NCI-H82 treated with DMSO at 0.1 percent for 48 hours (cell line): Measurements from ENCODE around the gene SLC26A9.

Source experiments
- DNase-seq: peaks from one replicate; lab custom pipeline; 2025; ENCODE audit not compliant: unreplicated experiment; lab: John Stamatoyannopoulos, UW

The SLC26A9 gene

DNA sequence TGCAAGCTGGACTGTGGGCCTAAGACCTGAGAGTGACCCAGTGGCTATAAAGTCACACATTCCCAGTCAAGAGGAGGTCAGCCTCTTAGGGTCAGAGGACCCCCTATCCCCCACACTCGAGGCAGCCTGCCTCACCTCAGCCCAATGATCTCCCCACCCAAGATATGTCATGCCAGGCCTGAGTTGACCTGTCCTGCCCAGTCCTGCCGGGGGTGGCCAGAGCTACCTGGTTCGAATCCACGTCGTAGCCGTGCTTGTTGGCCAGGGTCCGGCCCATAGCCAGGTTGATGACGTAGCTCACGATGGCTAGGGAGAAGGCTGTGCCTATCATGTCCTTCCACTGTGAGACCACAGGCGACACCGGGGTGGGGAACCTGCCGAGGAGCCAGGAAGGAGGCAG, 15.6 kb downstream of the SLC26A9 start:
- DNase-seq = no peak

DNA sequence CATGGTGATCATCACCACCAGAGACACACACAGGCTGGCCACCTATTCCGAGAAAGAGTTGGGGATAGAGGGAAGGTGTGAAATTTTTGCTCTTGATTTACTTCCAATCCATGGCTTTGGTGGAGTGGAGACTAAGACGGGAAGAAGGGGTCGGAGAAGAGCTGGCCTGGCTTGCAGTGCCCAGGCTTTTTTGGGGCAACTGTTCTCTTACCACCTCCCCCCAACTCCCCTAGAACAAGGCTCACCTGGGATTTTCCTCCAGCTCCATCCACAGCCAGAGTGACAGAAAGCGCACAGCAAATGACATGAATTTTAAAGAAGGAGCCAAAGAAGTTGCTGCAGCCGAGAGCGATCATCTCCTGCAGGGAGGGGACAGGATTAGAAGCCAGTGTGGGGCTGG, 16.0 kb downstream of the SLC26A9 start:
- DNase-seq = no peak

DNA sequence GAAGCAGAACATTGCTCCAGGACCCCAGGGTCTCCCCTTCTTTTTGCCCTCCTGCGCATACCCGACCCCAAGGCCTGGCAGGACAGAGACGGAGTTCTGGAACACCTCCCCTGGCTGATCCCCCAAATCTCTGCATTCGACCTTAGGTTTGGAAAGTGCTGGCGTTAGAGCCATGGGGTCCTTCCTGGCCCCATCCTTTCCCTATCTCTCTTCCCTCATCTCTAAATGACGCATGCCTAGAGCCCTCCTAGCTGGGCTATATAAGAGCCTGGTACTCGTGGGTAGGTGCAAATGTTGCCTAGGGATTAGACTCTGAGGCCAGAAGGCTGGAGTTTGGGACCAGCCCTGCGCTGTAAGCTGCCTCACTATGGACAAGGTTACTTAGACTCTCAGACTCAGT, 16.6 kb downstream of the SLC26A9 start:
- DNase-seq = no peak

DNA sequence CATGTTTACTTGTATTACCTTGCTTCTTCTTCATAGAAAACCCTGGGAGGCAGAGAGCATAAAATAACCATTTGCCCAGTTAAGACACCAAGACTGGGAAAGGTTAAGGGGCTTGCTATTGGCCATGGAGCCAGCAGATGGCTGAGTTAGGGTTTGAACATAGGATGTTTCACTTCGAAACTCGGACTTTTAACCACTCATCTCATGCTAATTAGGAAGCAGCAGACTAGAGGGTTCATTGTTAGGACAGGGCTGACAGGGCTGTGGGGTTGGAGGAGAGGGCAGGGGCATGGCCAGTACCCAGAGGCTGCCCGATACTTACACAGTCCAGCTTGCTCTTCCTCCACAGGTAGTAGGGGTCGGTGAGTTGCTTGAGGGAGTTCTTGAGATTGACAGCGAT, 17.0 kb downstream of the SLC26A9 start:
- DNase-seq = no peak

DNA sequence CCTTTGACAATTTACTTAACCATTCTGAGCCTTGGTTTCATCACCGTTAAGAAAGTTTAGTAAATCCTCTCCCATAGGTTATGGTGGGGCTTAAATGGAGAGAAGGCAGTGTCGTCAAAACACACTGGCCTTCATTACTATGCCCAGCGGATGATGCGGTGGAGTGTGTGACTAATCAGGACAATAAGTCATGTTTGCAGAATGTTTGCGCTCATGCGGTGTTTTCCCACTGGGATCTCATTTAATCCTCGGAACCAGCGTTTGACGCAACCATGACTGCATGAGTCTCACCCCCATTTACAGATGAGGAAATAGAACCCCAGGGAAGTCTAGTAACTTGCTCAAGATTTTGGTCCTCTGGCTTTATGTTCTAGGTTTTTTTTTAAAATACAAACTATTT, 17.5 kb downstream of the SLC26A9 start:
- DNase-seq = no peak

DNA sequence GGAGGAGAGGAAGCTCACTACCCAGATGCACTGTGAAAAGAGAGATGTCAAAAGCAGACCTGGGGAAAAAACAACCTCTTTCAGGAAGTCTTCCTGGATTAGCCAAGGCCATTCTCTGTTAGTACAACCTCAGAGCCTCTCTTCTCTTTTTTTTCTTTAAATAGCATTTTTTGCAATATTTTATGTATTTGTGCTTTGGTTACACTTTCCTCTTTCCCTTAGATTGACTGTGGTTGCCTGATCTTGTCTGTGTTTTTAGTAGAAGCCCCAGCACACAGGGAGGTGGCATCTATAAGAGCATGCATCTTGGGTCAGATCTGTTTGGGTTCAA, 18.8 kb downstream of the SLC26A9 start:
- no peak for DNase-seq

DNA sequence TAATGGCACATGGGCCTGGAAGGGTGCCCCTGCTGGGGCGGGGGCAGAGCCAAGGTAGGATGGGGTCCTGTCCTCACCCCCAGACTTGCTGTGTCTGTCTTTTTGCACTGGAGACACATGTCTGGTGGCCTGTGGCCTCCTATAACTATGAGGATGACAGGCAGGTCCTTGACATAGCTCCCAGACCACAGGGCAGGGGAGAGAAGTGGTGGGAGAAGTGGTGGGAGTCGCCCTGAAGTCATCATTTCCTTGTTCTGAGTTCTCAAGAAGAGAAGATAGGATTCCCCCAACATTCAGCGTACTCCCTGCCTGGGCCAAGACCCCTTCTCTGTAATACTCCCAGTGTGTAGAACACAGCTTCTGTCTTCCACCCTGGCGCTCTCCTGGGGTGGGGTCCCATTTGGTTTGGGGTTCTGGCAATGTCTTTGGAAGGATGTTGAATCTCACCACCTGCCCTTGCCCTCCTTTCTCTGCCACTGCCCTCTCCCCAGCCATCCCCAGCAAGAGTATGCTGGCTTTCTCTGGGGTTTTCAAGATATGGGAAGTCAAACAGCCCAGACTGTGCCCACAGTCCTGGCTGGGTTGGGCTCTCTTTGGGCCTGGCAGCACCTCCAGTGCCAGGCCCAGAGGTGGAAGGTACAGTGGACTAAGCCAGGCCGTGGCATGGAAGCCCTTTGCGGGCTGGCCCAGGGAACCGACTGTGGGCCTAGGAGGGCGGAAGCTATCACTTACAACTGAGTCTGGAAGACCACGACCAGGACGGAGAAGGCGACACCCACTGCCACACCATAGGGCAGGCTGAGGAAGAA, 19.4 kb downstream of the SLC26A9 start:
- DNase-seq = no peak

DNA sequence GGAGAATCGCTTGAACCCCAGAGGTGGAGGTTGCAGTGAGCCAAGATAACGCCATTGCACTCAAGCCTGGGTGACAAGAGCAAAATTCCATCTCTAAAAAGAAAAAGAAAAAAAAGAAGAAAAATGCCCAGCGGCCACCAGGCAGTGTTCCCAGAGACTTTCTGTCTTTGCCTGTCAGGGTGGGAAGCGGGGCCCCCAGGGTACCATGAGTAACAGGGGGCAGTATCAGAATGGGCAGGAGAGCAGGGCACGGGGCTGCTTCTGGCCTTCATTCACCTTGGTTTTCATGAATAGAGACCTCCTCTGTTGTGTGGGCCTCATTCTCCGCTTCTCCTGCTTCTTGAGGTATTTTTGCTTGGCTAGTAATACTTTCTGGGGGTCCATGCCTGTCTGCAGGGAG, 20.4 kb downstream of the SLC26A9 start:
- no peak for DNase-seq

DNA sequence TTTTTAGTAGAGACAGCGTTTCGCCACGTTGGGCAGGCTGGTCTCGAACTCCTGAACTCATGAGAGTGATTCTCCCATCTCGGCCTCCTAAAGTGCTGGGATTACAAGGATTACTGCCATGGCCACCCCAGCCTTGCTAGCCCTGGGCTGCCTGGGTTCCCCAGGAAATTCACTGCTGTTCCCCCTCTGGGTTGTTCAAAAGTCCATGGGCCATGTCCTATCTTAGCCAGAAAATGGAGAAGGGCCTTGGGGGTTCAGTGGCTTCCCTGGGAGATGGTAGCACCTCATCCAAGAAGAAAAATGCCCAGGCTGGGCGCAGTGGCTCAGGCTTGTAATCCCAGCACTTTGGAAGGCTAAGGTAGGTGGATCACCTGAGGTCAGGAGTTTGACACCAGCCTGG, 20.9 kb downstream of the SLC26A9 start:
- no peak for DNase-seq

DNA sequence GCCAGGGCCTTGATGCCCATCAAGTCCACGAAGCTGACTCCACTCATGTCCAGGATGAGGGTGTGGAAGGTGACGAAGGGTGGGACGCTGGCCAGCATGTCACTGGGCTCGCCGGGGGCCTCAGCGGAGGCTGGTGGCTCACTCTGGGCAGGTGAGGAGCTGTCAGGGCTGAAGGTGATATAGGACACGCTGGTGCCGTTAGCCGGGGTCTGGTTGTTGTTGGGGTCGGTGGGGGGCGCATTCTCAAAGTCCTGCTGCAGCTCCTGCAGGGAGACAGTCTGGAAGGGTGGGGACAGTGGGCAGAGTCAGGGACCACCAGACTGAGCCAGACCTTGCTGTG, 21.7 kb downstream of the SLC26A9 start:
- DNase-seq = no peak

DNA sequence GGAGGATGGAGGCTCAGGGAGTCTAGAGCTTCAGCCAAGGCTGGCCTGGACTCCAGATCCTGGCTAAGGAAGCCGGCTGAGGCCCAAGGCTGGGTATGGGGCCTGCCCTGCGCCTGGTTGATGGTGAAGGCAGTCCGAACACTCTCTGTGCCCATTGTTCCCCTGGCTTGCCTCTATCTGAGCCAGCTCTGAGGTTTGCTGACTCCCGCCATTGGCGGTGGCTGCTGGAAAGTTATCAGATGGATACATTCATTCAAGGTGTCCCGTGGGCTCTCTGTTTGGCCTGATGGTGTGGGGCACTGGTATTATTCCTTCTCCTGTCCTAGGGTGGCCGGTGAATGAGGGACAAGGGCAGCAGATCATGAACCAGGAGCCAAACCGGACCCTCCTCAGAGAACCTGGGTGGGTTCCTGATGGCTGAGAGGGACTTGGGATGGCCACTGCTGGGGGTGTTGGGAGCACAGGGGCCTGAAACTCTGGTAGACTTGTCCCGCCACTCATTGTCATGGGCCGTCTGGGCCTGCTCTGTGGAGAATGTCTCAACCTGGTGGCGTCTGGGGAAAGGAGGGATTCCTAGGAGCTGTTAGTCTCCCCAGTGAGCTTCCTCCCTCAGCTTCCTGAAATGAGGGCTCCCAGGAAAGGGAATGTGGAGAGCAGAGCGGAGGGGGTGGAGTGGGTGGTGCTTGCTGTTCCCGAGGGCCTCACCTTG, 22.2 kb downstream of the SLC26A9 start:
- DNase-seq = no peak

DNA sequence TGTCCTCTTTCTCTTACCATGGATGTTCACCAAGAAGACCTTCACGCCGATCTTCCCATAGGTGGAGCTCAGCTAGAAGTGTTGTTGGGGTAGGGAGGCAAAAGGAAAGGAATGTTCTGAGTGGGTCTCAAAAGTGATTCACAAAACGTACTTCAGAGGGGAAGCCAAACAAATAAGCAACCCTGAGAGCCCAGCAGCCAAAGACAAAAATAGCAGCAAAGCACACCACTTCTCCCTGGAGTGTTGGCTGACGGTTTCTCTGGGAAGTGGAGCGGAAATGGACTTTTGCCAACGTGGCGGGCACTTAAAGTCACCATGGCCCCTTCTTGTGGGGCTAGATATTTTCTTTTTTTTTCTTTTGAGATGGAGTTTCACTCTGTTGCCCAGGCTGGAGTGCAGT, 23.1 kb downstream of the SLC26A9 start:
- no peak for DNase-seq

DNA sequence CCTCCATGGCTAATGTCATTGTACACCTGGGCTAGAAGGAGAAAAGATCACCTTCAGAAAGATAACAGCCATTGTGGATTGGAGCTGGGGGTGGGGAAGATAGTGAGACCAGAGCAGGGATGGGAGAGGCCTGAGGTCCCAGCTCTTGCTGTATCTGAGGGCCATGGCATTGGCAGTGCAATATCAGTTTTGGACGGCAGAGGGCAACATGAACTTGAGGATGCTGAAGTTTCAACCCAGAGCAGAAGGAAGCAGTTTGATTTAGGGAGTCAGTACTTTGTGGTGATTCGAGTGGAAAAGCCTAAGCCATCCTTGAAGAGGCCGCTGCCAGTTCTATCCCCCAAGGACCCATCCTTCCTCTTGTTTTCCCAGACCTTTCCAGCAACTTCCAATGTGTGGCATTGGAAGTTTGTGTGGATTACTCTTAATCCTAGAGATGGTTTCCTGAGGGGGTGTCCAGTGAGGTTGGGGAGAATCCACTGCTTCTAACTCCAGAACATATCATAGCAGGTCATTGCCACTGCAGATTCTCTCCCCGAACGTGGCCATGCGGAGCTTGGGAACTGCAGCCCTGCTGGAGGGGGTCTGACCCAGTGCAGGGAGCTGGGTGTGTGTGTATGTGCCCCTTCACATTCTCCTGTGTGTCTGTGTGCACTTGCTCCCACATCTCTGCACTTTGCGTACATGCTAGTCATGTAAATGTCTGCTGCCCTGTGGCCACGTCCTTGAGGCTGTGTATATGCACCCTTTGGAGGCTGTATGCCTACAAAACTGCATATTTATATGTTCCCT, 24.1 kb downstream of the SLC26A9 start:
- peak; percentile 80 for DNase-seq

DNA sequence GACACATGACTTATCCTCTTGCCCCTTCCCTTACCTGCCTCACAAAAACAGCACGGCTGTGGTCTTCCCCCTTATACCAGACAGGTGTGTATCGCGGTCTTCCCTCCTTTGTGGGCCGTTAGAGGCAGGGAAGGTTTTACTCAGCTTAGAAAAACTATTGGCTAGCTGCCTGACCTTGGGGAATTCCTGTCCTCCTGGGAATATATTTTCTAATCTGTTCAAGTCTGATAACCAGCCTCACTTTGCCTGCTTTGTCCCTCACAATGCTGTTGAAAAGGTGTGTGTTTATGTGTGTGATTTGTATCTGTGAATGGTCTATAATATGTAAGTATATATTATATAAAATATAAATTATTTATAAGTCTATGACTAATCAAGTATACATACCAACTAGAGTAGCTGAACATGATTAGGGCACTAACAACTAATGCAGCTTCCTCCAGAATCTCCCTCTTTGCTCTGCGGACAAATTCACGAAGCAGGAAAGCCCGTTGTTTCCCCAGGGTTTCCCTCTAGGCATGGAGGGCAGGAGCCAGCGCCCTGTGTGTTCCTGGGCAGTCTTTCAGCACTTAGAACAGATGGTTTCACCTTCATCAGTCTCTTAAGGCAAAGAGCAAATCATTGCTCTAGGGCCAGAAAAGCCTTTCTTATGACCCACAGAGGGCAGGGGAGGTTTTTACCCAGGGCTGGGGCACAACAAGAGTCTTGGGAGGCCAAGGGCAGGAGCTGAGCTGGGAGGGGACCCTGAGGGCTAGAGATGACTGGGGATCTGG, 25.6 kb downstream of the SLC26A9 start:
- no peak for DNase-seq

DNA sequence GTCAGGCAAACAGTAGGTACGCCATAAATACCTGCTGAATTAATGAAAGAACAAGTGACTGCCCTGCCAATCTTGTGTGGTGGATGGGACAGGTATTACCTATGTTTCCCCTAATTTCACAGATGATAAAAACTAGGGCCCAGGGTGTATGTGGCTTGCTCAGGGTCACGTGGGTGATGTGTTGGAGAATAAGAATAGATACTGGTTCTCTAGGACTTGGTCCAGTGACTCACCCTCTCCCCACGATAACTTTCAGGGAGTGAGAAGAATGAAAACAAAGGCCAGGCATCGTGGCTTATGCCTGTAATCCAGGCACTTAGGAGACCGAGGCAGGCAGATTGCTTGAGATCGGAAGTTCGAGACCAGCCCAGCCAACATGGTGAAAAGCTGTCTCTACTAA, 26.7 kb downstream of the SLC26A9 start:
- DNase-seq = no peak

DNA sequence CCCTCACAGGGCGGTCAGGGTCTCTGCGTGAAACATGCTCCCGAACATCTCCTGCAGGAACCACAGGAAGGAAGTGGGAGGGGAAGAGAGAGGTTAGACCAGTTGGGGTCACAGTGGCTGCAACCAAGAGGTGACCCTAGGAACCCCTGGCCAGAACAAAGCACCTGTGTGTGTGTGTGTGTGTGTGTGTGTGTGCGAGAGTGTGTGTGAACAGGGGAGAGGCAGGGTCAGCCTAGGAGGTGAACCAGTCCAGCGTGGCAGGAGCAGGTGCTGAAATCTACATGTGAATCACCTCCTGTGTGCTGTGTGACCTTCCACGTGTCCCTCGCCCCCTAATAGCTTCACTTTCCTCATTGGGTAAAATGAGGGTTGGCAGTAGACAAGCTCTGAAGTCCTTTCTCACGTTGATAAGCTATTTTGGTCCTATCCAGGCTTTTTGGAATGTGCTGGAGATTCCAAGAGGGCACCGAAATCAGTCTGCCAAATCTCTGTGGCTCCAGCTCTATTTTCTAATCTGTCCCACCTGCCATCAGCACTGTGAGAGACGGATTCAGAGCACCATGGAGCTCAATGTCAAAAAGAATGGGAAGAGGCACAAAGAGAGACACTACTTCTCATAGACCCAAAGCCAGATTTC, 27.8 kb downstream of the SLC26A9 start:
- DNase-seq = no peak

DNA sequence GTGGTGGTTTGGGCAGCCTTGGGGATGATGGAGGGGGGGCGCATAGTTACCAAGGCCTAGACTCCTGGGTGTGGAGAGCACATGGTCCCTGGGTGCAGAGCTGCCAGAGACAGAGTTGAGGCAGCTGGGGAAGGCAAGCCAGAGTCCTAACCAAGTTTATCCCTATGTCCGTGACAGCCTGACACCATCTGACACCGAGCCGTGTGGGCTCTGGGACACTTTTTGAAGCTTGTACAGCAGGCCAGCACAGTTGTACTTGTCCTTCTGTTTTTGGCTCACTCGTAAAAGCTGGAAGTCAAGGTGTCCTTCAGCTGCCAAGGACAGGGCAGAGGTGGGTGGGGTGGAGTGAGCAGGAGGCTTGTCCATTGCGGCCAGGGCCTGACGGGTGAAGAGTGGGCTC, 28.5 kb downstream of the SLC26A9 start:
- DNase-seq = no peak

DNA sequence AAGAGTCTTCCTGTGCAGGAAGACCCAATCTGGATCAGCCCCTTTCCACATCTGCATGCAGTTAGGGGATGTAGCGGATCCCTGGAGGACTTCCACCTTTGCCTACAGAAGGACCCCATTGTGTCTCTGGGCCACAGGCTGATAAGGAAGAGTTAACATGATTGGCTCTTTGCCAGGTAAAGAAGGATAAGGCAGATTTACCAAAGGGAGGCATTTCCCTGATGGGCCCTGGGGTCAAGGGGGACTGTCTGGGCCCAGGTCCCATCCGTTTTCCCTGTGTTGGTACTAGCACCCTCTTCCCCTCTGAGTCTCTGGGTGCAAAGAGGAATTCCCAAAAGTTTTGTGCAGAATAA, 29.1 kb downstream of the SLC26A9 start:
- DNase-seq = peak; percentile 41

DNA sequence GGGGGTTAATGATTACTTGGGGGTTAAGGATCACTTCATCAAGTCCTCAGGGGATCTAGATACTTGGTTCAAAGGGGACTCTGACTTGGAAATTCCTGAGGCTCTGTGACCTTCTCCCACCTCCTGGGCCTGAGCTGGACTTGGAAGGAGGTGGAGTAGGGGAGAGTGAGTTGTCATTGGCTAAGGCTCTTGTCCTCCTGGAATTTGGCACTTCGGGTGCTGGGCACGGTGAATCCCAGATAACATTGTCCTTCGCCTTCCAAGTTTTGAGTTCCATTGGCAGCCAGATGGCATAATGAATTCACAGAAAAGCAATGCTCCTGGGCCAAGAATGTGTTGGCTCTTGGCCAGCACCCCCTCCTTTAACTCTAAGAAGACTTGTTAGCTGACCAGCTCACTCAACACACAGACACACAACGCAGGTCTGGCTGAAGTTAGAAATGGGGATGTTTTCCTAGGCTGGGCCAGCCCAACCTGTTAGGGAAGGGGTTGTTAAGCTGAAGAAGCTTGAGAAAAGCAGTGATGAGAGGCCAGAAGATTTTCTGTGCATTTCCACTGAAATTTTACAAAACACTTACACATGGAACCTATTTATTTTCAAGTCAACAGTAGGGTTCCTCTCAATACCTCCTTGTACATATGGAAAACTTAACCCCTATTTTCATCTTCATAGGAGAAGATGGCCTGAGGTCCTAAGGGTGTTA, 29.7 kb downstream of the SLC26A9 start:
- DNase-seq = no peak

DNA sequence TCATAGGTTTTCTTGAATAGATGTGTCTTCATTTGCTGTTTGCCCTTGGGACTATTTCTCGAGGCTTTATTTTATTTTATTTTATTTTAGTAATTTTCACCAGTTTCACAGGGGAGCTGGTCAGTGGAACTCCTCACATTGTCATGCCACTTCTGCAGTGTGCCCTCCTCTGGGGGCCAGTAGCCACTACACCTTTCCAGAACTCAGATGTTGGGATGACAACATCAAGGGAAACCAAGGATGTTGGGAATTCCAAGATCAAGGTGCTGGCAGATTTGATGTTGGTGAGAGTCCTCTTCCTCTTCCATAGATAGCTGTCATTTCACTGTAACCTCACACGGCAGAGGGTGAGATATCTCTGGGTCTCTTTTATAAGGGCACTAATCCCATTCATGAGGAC, 35.5 kb downstream of the SLC26A9 start:
- DNase-seq = no peak
